H54 (cell line): ENCODE results near the gene DNAH14.
A peak's percentile ranks its signal among the peaks of the same experiment; 100 is the strongest.

Experiments
- DNase-seq: peaks from one replicate; pipeline ENCODE4 v3.0.0; 2011; ENCODE audit warnings: low spot score, mixed read lengths; ENCODE audit not compliant: insufficient read length
- FAIRE-seq: peaks from 3 replicates; lab custom pipeline; 2011; peaks lifted over from hg19 to GRCh38; lab: Jason Lieb, UNC
- POLR2A ChIP-seq: IDR thresholded peaks from 2 replicates; pipeline ENCODE4 v1.6.1; 2011; ENCODE audit warnings: low read depth, mild to moderate bottlenecking, low read length

DNAH14 gene

DNA sequence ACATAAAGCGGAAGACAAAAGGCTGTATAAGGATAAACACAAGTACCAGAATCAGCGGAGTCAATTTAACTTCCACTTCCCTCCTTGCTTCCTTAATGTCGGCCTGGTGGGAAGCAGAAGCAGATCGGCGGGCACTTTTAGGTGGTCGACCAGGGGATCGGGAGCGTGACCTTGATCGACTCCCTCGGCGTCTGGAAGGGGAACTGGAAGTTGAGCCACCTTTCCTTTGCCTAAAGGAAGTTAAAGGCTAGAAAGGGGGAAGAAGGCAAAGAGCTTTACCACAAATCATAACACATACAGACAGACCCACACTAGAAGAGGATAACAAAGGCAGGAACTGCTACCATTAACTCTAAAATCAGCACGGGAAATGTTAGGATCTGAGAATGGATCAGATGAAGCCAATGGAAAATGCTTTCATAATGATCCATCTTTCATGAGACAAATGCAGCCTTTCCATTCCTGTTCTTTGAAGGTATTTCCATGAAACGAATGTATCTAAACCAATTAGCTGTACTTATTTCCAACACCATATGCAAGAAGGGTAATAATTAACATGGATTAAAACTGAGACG lies 492.6 kb downstream of the DNAH14 start:
- TF ChIP-seq POLR2A, result no peak
- DNase-seq (no peak), FAIRE-seq (no peak)

DNA sequence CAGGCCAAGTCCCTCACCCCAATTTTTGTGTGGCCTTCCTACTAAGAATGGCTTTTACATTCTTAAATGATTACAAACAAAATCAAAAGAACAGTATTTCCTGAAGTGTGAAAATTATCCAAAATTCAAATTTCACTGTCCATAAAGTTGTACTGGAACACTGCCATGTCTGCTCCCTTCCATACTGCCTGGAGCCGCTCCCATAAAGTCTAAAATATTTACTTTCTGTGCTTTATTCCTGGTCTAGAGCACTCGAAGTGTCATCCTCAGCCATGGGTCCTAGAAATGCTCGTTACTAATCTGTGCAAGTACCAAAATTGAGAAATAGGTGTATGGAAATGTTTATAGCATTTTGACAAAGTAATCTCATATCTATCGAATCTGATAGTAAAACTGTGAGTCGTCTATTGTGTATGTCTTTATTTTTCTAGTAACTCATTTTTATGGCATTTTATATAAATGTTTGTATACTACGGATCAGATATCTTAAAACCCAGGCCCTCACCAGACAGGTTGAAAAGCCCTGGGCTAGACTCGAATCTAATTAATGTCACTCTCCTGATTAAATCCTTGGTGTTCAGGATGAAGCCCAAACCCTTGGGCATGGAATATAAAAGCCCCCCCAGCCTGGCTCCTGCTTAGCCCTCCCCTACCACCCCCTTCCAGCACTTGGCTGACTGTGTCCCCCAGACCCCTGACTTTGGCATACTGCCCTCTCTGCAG lies 493.5 kb downstream of the DNAH14 start:
- DNase-seq, result no peak
- TF ChIP-seq POLR2A, result no peak
- no peak for FAIRE-seq

- TF ChIP-seq POLR2A, result no peak
- FAIRE-seq, result no peak
- DNase-seq, result no peak
Observed at GRCh38 chr1:225423518-225423855, 494.0 kb downstream of the DNAH14 start.

DNA sequence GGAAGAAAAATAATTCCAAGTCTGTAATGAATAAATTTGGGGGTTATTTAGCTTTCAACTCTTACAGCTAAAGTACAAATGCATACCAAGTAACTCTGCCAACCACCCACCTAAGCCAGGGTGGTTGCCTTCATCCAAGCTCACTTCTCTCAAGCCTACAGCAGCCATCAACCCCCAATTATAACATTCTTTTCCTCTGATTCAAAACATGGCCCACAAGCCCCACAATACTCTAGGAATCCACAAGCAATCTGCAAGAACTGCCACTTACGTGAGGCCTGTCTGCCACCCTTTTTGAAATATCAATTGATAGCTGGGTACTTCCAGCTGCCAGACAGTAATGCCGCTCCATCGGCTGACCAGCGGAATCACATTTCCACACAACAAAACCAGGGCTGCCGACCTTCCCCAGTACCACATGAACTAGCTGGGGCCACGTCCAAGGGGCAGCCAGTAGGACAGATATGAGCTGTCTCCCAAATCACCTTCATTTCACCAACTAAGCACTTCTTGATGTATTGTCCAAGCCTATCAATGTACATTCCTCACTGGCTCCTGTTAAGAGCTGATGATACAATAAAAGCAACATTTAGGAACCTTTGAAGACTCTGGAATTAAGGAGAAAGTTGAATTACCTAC lies 495.2 kb downstream of the DNAH14 start:
- DNase-seq (peak; percentile 64), FAIRE-seq (no peak)
- TF ChIP-seq POLR2A, result no peak

DNA sequence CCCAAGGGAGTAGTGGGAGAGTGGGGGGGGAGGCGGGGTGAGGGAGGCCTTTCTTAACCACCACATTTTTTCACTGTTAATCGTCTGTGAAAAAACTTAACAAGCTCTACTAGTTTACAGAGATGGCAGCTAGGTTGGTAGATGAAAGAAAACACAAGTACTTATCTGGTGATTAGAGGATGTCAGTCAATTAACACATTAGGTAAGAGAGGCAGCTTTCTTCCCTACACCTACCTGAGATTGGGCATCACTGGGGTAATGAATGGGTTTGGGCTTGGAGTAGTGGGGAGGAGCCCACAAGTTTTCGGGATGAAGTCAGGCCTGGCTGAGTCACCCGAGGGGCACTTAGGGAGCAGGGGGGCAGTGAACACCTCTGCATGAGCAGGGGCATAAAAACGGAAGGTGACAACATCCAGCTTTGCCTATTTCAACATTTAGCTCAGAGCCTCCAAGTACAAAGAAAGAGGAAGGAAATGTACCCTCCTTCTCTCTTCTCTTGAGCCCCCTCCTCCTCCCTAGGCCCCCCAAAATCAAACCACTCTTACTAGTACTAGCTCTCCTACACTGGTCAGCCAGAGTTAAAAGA lies 495.8 kb downstream of the DNAH14 start:
- DNase-seq (peak; percentile 59), FAIRE-seq (peak; percentile 62)
- TF ChIP-seq POLR2A, result no peak

DNA sequence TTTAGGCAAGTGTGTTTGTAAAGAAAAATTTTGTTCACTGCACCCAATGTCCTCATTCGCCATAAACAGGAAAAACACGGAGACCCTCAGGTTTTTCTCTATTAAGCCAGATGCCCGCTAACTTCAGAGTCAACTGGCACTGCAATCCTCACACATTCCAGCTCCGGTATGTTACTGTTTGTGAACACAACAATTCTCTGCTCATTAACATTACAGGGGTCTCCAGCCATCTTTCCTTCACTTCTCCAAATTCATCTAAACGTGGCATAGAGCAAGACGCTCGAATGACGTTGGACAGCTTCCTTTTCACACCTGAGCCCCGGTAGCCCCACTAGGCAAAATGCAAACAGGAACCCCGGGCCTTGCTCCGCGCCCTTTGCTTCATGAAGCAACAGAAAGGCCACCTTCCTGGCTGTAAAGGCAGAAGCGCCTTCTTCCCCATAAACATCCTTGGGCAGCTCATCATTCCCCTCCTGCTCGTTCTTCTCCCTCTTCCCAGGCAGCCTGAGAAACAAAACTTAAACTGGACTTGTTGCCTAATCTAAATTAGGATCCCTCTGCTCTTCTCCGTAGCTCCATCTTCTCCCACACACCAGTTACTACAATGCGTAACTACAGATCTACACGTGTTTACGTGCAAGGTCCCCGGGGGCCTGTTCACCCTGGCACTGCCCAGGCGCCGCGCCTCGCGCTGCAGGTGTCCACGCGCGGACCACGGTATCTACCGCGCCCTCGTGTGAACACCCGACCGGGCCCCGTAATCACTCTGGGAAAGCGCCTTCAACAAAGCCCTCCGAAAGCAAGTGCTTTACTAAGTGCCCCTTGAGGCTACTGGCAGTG lies 497.1 kb downstream of the DNAH14 start:
- FAIRE-seq, result no peak
- no peak for TF ChIP-seq POLR2A
- DNase-seq, result no peak

DNA sequence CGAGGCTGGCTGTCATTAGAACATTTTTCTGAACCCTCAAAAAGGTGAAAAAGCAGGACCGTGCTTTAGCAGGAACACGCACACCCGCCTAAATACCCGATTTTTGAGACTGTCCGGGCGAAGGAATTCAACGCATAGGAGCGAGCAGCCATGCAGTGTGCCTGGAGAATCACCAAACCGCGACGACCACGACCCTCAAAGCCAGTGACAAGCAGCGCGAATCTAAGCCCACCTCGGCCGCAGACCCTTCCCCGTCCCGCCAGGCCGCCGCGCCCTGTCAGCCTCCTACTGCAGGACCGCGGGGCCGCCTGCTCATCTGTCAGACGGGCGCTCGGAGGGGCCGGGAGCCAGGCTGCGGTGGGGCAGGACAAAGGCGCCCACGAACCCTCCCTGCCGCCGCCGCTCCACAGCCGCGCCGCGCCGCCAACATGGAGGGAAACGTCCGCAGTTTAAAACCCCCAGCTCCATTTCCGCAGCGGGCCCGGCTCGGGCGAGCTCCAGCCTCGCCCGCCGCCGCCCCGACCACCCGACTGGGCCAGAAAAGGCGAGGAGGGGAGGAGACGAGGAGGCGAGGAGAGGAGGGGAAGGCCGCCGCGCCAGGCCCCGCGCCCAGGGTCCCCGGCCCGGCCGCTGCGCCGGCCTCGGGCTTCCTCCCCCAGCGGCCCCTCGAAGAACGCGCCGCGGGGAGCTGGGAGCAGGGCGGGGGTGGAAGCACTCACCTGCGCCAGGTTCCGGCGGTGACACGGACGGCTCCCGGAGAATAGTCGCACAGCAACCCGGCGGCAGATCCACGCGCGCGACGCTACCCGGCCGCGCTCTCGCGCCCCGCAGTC lies 498.0 kb downstream of the DNAH14 start, which contains the start of gene LBR:
Gene LBR, minus strand, starts transcription at position 804 of the 833 bp plus-strand sequence. CDS start 3,963 bp downstream, outside the sequence.
- FAIRE-seq, result no peak
- DNase-seq, result no peak

DNA sequence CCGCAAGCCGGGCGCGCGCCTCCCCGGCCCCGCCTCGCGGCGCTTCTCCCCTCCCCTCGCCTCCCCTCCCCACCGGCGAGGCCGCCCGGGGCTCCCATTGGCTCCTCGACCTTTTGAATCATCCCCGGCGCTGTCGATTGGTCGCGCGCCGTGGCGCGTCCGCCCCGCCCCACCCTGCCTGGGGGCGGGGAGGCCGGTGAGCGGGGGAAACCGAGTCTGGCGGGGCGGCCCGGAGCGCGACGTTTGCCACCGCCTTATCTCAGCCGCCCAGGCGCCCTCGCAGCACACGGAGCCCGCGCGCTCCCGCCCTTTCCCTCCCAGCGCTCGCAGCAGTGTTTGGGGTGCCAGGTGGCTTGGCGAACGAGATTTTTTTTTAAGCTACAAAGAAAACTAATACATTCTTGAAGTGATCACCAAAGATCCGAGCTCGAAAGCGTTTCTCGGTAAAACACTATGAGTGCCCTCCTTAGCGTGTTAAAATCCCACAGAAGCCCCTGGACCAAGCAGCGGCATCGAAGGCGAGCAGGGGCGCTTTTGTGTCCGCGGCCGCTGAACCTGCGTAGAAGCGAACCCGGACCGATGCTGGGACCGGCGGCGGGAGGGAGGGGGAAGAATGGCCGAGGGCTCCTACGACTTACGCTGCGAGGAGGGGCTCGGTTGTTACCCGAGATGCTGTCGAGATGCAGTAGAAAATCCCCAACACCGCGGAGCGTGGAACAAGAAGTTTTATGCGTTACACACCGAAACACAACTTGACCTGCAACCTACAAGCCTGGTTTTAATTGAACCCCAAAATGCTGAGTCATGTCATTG lies 498.8 kb downstream of the DNAH14 start:
- FAIRE-seq, result no peak
- peak; percentile 79 for DNase-seq
- peak; percentile 71 for TF ChIP-seq POLR2A

More for the DNA sequence above, 498.0 kb downstream of the DNAH14 start, which contains the start of gene LBR:
- TF ChIP-seq POLR2A, result peak; percentile 69

DNA sequence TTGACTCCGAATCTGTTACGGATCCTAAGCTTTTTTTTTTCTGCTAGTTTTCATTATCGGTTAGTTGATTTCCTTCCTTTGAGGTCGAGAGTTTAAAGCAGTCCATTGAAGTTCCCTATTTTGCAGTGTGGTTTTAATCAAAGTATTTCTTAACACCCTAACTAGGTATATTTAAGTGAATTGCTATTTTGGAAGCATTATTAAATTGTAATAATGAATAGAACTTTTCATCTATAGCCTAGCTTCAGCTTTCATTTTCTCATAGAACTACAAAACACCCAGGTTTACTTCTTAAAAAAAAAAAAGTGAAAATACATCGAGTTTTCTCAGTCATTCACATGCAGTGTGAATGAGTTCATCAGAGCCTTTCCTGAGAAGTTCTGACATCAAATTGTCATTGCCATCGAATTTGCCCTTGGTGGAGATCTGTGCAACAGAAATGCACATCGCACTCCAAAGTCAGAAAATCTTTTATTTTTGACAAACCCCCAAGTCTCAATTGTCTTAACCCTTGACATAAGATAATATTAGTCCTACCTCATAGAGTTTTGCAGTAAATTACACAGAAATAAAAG lies 499.5 kb downstream of the DNAH14 start:
- no peak for FAIRE-seq
- no peak for DNase-seq
- no peak for TF ChIP-seq POLR2A

GRCh38 chr1:225430301-225430700 lies 500.8 kb downstream of the DNAH14 start:
- FAIRE-seq (no peak), DNase-seq (no peak)
- no peak for TF ChIP-seq POLR2A

GRCh38 chr1:225431081-225431863 lies 501.8 kb downstream of the DNAH14 start:
- no peak for TF ChIP-seq POLR2A
- no peak for FAIRE-seq
- no peak for DNase-seq
